HG03354 (cell line): ENCODE measurements around the gene BRCA2.
A peak's percentile ranks its signal among the peaks of the same experiment; 100 is the strongest.

ENCODE experiments used
- ATAC-seq: cut with Tn5 transposase; IDR thresholded peaks from one replicate; pipeline ENCODE4 v1.9.1; 2021; ENCODE audit warnings: mild to moderate bottlenecking; ENCODE audit not compliant: unreplicated experiment, poor library complexity, severe bottlenecking

Gene BRCA2

DNA sequence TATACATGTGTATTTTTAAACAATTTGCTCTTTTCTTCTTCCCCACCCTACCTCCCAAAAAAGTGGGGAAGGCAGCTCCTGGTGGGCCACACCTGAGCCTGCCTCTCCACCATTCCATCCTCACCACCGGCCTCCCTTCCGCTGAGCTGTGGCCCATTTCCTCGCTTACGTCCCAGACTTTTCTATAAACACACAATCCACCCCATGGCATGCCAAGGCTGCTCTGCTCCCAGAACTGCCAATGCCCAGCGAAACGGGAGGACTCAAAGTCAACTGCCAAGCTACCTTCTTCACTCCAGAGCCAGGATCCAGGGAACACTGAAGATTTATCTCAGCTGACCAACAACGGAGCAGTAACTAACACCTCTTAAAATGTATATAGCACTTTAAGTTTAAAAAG lies 109.8 kb downstream of the BRCA2 start:
- no peak for ATAC-seq

- peak; percentile 41 for ATAC-seq
Measured at GRCh38 chr13:32426191-32426989, 111.1 kb downstream of the BRCA2 start.

DNA sequence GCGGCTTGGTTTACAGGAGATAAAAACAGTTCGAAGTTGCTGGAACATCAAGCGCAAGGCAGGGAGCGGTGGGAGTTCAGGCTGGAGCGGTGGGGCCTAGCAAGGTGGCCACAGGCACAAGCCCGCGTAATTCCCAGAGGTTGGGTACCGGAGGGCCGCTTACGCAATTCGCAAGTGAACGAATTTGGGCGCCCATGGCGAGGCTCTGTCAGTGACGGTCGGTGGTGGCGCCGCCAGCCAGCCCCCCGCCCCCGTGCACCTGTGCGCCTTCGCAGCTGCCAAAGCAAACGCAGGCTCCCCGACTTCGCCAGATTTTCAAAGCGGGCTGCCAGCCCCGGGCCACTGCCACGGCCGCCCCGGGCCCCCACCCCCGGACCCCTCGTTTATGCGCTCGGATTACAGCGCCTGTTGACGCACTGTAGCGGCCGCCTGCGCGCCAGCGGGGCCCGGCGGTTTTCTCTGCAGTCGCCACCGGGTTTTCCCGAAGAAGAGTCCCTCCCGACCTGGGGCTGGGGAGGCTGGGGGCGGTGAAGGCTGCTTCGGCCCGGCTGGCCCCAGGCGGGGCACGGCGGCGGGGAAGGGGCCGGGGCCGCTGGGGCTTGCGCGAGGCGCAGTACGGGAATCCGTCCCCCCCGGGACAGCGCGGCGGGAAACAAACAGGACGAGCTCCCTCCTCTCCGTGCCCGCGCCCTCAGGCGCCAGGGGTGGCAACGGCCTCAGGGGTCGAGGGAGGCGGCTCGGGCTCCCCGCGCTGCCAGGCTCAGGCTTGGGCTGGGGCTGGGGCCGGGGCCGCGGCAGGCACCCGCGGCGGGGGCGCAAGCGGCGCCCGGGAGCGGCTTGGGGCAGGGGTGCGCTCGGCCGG lies 111.9 kb downstream of the BRCA2 start:
- ATAC-seq: peak; percentile 21

DNA sequence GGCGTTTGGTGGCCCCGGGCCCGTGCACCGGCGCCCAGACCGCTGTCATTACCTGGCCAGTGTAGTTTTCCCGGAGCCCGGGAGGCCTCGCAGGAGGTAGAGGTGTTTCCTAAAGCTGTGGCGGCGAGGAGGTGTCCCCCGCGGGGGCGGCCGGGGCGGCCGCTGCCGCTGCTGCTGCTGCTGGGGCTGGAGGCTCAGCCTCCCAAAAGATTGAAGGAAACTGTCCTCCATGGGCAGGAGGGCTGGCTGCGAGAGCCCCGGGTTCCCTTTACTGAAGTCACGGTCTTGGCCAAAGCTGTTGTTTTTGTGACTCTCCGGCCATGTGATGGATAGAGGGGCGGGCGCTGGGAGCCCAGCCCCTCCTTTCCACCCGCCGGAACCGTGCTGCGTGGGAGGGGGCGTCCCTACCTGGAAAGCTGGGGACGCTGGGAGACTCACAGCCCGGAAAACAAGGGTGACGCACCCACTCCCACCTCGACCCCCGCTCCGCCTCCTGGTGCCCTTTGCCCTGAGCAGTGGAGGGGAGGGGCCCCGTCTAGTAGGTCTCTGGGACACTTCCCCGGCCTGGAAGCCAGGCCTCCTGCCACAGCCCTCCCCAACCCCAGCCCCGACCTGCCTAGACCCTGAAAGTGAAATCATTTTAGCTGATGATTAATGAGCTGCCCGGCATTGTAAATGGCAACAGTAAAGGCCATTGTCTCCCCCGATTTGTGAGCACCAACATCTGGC lies 112.7 kb downstream of the BRCA2 start, which contains the start of gene N4BP2L1:
TSS of gene N4BP2L1 (minus strand) at position 279 of the 729 bp plus-strand sequence. CDS start at position 231, 48 bp downstream.
- peak; percentile 73 for ATAC-seq

DNA sequence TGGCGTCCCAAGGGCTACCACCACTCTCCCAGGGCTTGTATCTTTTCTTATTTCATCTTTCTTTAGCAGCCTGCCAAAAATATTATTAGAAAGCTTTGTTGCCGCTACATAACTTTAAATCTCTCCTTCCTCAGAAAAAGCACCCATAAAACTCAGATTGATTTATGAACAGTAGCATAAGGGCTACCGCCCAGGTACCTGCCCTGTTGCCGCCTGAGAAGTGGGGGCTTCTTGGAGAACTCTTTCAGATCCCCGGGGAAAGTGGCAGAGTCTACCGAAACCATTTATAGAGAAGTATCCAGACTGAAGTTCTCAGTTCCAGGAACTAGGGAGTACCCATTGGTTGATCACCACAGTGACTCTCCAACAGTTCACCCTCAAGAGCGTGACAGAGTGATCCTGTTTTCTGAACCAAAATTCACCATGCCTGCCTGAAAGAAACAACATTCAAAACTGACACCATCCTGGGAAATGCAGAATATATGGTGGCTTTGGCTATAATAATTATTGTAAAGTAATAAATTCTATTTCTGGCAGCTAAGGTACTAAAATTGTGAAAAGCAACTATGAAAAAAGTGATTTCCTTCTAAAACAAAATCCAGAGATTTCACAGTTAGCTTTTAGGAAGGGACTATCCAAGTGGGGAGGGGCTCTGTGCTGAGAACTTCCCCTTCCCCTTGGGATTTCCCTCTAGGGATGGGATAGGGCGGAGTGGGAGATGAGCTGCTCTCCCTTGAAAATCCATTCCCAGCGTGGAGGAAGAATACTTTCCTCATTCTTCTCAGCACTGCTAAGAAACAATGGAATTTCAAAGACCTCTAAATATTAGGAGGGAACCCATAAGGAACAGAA lies 113.5 kb downstream of the BRCA2 start:
- no peak for ATAC-seq

DNA sequence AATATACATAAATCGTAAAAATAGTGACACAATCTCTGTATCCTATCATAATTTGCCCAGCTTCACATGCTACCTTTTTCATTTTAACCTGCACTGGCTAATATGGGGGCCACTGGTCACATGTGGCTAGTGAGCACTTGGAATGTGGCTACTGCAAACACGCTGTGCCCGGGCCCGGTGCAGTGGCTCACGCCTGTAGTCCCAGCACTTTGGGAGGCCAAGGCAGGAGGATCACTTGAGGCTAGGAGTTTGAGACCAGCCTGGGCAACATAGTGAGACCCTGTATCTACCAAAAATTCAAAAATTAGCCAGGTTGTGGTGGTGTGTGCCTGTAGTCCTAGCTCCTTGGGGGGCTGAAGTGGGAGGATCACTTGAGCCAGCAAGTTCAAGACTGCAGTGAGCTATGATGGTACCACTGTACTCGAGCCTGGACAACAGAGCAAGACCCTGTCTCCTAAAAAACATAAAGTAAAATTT lies 114.2 kb downstream of the BRCA2 start:
- no peak for ATAC-seq

DNA sequence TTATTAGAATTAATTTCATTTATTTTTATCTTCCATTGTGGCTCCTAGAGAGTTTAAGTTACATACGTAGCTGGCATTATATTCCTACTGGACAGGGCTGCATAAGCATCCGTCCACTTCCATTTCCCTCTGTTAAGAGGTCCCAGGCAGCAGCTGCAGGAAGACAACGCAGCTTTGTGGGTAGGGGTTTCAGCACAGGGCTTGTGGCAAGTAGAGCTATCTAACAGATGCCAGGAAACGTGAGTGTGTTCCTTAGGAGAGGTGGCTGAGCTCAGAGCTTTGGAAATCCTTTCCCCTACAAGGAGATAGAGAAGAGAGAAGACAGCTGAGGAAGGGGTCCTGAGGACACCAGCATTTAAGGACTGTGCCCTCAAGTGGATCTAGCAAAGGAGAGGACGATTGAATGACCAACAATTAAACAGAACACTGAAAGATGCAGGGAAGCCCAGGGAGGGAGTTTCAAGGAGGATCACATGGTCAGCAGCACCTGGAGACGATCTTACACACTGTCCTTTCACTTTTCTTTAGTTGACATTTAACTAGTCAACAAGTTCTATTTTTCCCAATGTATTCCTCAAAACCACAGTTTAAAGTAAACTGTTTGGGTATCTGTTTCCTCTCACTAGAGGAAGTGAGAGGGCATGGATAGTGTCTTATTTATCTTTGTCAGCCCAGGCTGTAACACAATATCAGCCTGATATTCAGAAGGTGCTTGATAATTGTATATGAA lies 114.9 kb downstream of the BRCA2 start:
- no peak for ATAC-seq

DNA sequence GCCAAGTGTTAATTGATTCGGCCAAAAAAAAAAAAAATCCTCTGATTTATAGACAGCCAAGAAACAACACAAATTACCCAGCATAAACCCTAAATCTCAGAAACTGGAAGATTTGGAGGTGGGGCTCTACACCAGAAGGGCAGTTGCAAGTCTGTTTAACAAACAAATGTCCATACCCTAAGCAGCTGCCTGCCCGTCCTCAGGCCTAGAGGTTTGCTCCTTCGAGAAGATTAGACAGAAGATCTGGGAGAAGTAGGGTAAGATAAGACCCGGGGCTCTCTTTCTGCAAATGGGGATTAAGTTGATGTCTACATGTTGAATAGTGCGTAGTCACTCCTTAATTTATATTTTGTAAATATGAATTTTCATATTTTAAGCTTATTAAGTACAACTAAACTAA lies 116.1 kb downstream of the BRCA2 start:
- ATAC-seq: no peak

DNA sequence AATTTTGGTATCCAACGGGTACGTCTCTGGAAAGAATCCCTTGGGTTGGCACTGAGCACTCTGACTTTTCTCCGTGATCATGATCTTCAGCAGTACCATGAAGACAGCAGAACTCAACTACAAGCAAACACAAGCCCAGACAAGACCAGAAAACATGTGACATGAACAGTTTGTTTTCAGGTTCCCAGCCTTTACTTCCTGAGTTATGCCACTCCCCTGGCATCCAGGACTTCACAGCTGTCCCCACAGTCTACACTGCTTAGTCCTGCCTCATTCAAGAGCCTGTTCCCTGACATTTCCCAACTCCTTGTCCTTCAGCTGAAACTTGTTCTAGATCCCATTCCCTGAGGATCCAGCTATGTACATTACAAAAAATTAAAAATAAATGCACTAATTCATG lies 117.5 kb downstream of the BRCA2 start:
- no peak for ATAC-seq

- ATAC-seq: no peak
Measured at GRCh38 chr13:32438871-32439270, 123.6 kb downstream of the BRCA2 start.

DNA sequence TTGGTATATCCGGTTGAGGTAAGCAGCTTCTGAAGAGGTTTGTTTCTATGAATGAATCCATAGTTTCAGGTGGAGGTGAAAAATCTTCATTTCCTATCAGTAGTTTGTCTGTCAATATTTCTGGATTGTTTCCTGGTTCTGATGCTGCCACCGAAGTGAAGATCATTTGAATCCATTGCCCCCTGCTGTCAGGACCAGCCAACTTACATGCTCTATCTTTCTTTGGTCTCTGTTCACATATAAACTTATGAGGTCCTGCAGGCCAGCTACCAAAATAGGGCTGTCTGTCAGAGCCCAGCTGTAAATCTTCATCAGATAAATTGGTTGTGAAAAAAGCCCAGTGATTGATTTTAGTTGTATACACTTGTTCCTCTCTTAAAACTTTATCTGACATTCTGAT lies 127.8 kb downstream of the BRCA2 start:
- ATAC-seq: peak; percentile 84

- ATAC-seq: no peak
Measured at GRCh38 chr13:32445461-32445860, 130.2 kb downstream of the BRCA2 start.

GRCh38 chr13:32446220-32446619 lies 130.9 kb downstream of the BRCA2 start:
- ATAC-seq: no peak

- ATAC-seq: no peak
Measured at GRCh38 chr13:32446773-32447465, 131.6 kb downstream of the BRCA2 start.

DNA sequence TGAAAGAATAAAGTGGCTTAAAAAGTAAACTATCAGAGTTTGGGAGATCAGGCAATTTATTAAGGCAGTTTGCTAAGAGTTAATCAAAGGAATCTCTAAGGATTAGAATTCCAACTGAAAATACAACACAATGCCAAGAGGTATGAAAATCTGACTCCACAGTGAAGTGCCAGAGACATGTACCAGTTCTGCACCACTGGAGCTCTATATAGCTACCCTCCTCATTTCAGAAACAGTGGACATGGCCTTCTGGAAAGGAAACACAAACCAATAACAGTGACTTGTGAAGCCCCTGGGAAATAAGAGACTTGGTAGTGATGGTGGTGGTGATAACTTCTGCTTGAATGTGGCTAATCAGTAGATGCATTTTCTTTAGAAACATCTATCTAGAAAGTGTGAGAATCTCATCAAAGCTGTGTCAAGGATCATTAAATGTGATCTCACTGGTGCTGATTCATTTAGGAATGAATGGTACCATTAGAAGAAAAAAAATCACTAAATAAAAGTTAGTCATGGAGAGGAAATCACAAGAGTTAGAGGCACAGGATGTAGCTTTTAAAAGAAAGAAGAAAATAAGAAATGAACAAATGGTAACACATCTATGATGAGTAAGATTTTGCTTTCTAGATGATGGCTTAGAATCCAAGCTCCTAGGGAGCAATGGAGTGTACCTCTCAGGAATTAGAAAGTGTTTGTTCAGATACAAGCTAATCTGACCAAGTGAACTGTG lies 132.8 kb downstream of the BRCA2 start:
- ATAC-seq: no peak

- no peak for ATAC-seq
Measured at GRCh38 chr13:32448972-32449371, 133.7 kb downstream of the BRCA2 start.
